ENCODE measurements around the gene CBLN3. TPM values are rescaled to one million over a fixed set of nuclear protein-coding genes. Genes with fewer than 3 reads are reported as not detected.

The CBLN3 gene
- total and polyA plus RNA-seq, 9 of the 15 experiments (the other 6 are each of a cell fraction or from before 2014, with no cell fraction given) = 0.05 to 0.59 (median 0.26) TPM; not detected in 1

DNA sequence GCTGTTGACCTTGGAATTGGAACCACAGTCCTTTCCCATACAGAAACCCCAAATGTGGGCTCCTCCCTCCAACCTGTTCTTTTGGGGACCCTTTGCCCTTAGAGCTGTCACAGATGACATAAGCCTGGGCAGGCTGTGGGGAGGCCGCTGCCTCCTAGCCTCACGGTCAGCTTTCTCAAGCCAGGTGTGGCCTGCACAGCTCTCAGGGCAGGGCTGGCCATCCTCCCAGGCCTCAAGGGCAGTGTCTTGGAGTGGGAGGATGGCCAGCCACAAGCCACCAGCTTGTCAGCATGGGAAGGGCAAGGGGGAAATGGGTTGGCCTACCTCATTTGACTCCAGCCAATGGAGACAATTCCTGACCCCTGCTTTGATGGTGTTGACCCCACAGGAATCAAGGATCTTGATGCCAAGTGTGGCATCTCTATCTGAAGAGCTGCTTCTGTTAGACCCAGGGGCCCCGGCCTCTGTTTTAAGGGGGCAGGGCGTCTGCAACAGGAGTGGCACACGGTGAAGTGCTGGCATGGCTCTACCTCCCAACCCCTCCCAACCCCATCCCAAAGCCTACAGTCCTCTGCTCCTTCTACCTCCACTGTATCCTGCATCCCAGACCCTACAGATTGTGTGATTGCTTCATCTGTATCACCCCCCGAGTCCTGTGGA lies 11.5 kb downstream of the CBLN3 start:
- no peak for DNase-seq (ENCODE audit: extremely low read depth in 1 of 4, low spot score in 3 of 4)
- 45% methylated on average over 4 of the region's 6 CpGs for WGBS (ENCODE audit: insufficient coverage, low coverage, missing lambda C conversion rate)
- Histone ChIP-seq H3K4me2 (ENCODE audit: insufficient read depth, low read length) (no peak overlapping the region), H3K27ac (ENCODE audit: extremely low read depth, low read depth, low read length) (no peak overlapping the region), H3K9me3 (replicated peaks; ENCODE audit: control insufficient read depth, insufficient read depth, low read depth, low read length) (no peaks in the 10 kb centered on the region), H3K9ac (ENCODE audit: insufficient read depth in 1 of 2, low read depth in 2 of 2, low read length in 2 of 2) (no peak overlapping the region), H3K9me1 (ENCODE audit: control insufficient read depth, insufficient read depth, low read length) (no peaks in the 10 kb centered on the region), H3K36me3 (ENCODE audit: control insufficient read depth, insufficient read depth, low read length) (no peaks in the 10 kb centered on the region), H2AFZ (ENCODE audit: low read depth, low read length) (no peak overlapping the region), H4K20me1 (replicated peaks; ENCODE audit: control insufficient read depth, insufficient read depth, low read length) (no peaks in the 10 kb centered on the region), H3K4me1 (replicated peaks in 1 of 2; ENCODE audit: control insufficient read depth in 2 of 2, insufficient read depth in 2 of 2, low read length in 2 of 2) (peaks cover 12 to 26% of the 10 kb centered on the region in 2 experiments), H3K4me3 (no peak overlapping the region), H3K79me2 (ENCODE audit: control insufficient read depth, insufficient read depth, low read length) (no peaks in the 10 kb centered on the region), H3K27me3 (ENCODE audit: control insufficient read depth in 2 of 2, insufficient read depth in 2 of 2, low read length in 2 of 2) (no peaks in the 10 kb centered on the region)
- POLR2A ChIA-PET = interaction anchor here (1.1 to 1.2 kb wide), 2 partner anchors 14 to 18 kb away, joined by 3 read pairs; no protein-coding TSS in a partner anchor
- FAIRE-seq = no peak
- TF ChIP-seq SMAD4 (CRISPR knock-in tag; conservative IDR thresholded peaks at IDR 0.05) = no peak
- no peak for TF ChIP-seq RFX1 (IDR thresholded peaks at IDR 0.05)
- TF ChIP-seq, protein P1, sequence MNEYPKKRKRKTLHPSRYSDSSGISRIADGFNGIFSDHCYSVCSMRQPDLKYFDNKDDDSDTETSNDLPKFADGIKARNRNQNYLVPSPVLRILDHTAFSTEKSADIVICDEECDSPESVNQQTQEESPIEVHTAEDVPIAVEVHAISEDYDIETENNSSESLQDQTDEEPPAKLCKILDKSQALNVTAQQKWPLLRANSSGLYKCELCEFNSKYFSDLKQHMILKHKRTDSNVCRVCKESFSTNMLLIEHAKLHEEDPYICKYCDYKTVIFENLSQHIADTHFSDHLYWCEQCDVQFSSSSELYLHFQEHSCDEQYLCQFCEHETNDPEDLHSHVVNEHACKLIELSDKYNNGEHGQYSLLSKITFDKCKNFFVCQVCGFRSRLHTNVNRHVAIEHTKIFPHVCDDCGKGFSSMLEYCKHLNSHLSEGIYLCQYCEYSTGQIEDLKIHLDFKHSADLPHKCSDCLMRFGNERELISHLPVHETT (CRISPR knock-in tag; conservative IDR thresholded peaks at IDR 0.05 in 1 of 2, IDR thresholded peaks at IDR 0.05 in 1 of 2) = no peak
- TF ChIP-seq, protein P2, sequence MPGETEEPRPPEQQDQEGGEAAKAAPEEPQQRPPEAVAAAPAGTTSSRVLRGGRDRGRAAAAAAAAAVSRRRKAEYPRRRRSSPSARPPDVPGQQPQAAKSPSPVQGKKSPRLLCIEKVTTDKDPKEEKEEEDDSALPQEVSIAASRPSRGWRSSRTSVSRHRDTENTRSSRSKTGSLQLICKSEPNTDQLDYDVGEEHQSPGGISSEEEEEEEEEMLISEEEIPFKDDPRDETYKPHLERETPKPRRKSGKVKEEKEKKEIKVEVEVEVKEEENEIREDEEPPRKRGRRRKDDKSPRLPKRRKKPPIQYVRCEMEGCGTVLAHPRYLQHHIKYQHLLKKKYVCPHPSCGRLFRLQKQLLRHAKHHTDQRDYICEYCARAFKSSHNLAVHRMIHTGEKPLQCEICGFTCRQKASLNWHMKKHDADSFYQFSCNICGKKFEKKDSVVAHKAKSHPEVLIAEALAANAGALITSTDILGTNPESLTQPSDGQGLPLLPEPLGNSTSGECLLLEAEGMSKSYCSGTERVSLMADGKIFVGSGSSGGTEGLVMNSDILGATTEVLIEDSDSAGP (CRISPR knock-in tag; IDR thresholded peaks at IDR 0.05) = no peak
- intact Hi-C loops (cut with micrococcal nuclease) = no loop called here
- CTCF ChIA-PET (ENCODE audit: low intra/inter-chr PET ratio) = no interaction called here
- BruUV-seq (replicated peaks) = no TSS peak
- ATAC-seq = no peak
- in situ Hi-C loops (cut with MboI) = no loop called here
